GM18870 (cell line): Measurements from ENCODE around the gene GNG3.
"Not testable (repeated sequence)": the region's sequence is repeated elsewhere in the genome, so short reads cannot be mapped to it uniquely, and the experiment has no call there.

Source experiments
- ATAC-seq: cut with Tn5 transposase; IDR thresholded peaks from one replicate; pipeline ENCODE4 v1.9.1; 2021; ENCODE audit warnings: moderate library complexity; ENCODE audit not compliant: unreplicated experiment

Gene GNG3

GRCh38 chr11:62716206-62716605, 8.7 kb downstream of the GNG3 start:
- ATAC-seq = no peak

GRCh38 chr11:62716816-62717215, 9.3 kb downstream of the GNG3 start:
- no peak for ATAC-seq

GRCh38 chr11:62719302-62719978, 12.0 kb downstream of the GNG3 start:
- ATAC-seq = no peak

- no peak for ATAC-seq
Measured at GRCh38 chr11:62721994-62722393, 14.5 kb downstream of the GNG3 start.

- ATAC-seq = no peak
Measured at GRCh38 chr11:62724171-62724570, 16.7 kb downstream of the GNG3 start.

- ATAC-seq = no peak
Measured at GRCh38 chr11:62725646-62726045, 18.2 kb downstream of the GNG3 start.

- ATAC-seq = no peak
Measured at GRCh38 chr11:62726156-62726914, 18.9 kb downstream of the GNG3 start.

- ATAC-seq = no peak
Measured at GRCh38 chr11:62726915-62727164, 19.4 kb downstream of the GNG3 start.

GRCh38 chr11:62727165-62727871, 19.8 kb downstream of the GNG3 start, which contains the start of gene HNRNPUL2:
HNRNPUL2 (minus strand) TSS chr11:62727457; CDS start chr11:62727156, 301 bp downstream.
- peak; percentile 63 for ATAC-seq

GRCh38 chr11:62727872-62728170, 20.3 kb downstream of the GNG3 start:
- ATAC-seq = peak; percentile 63

GRCh38 chr11:62728171-62728988, 20.9 kb downstream of the GNG3 start, which contains the start of gene TTC9C:
TTC9C (plus strand) TSS chr11:62728486; CDS start chr11:62728849, 363 bp downstream.
- peak; percentile 20 for ATAC-seq

GRCh38 chr11:62730076-62730475, 22.6 kb downstream of the GNG3 start:
- ATAC-seq = not testable (repeated sequence)

- no peak for ATAC-seq
Measured at GRCh38 chr11:62732830-62733229, 25.4 kb downstream of the GNG3 start.

GRCh38 chr11:62737196-62737595, 29.7 kb downstream of the GNG3 start:
- ATAC-seq = no peak

GRCh38 chr11:62747475-62748160, 40.1 kb downstream of the GNG3 start:
- no peak for ATAC-seq

- ATAC-seq = not testable (repeated sequence)
Measured at GRCh38 chr11:62749931-62750330, 42.5 kb downstream of the GNG3 start.

- ATAC-seq = no peak
Measured at GRCh38 chr11:62752177-62752785, 44.8 kb downstream of the GNG3 start.

- ATAC-seq = no peak
Measured at GRCh38 chr11:62752994-62753735, 45.7 kb downstream of the GNG3 start.
